Raji (cell line): ENCODE results near the gene RXRG.

Experiments
- POLR2A ChIP-seq: IDR thresholded peaks from 2 replicates; pipeline ENCODE4 v1.6.1; 2011; ENCODE audit warnings: low read depth, low read length, control low read depth; ENCODE audit not compliant: insufficient read depth

RXRG gene

DNA sequence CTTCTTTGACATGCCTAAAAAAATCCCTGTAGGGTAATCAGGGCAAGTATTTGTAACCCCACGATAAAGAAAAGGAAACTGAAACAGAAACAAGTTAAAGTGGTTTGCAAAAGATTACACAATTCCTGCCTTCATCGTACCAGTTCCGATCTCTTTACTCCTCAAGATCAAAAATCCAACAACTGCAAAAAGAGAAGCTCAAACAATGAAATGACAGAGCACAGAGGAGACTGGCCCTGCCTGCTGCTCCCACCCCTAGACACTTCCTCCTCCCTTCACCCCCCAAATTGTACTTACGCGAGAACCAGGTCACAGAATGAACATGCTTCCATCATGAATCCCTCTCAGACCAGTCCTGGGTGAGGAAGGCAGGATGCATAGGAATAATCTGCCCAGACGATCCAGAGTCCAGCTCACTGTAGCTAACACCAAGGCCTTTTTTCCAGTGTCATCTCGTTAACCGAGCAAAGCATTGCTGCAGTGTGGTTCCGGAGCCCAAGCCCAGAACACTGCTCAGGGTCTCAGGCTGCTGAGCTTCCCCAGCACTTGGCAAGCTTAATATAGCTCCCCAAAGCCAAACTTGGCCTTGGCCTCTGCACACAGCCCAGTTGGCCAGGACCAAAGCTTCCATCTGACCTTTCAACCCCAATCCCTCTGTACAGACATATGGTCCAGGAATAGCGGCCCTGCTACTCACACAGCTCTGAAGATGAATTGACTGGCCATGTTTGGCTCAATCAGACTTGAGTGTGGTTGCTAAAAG, 20.3 kb downstream of the RXRG start:
- TF ChIP-seq POLR2A, result no peak

DNA sequence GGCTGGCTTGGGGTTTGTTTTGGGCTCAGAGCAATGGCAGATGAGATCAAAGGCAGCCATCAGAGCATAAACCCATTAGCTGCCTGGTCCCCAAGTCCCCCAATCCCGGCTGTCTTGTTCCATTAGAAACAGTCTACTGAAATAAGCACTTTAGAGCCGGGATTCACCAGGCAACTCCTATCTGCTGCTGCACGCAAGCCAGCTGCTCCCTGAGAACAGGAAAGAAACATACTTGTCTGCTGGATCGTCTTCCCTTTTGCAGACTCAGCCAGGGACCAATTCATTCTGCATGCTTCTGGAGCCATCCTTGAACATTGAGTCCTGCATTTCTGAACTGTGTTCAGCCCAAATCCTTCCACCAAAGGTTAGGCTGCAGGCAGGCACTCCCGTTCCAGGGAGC, 21.8 kb downstream of the RXRG start:
- no peak for TF ChIP-seq POLR2A

DNA sequence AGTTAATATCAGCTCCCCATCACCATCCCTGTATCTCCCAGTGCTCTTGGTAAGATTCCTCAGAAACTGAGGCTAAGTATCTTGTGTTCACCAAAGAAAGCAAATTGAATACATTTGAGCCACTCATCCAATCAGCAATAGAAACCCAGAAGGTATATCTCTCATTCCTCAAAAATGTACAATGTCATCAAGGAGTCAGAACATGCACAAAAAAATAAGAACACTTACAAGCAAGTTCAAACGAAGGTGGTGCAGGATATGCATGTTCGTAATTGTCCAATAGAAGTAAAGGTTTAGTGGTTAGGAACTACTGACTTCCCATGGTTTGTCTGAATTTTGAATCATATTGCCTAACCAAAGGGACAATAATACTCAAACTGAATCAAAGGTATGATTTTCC, 24.3 kb downstream of the RXRG start:
- TF ChIP-seq POLR2A, result no peak

DNA sequence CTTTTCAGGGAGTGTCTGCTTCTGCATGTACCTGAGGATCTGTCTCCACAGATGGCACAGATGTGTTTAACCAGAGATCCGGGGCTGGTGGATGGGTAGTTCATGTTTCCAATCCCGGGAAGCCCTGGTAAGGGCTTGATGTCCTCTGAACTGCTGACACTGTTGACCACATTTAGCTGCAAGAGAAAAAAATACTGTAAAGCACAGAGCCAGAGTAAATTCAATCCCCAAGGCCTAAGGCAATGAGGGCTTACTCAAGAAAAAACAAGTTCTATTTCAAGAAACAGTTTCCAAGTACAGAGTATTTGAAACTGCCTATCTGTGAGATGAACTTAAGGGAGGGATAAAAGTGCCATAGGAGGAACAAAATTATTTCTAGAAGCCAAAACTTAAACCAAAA, 25.1 kb downstream of the RXRG start:
- no peak for TF ChIP-seq POLR2A

DNA sequence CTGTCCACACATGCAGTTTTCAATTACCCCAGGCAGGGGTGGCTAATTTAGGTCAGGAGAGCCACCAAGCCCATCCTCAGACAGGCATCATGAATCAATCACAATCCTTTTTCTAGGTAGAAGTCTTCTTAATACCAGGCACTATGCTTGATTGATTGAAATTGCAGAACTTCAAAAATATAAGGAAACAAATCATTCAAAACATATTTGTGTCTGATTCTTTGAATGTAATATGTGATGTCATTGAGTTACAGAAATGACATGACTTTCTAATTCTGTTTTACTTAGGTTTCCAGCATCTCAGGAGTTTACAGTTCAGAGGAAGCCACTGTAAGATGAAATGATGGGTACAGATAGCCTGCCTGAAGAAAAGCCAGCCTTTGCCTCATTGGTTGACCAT, 26.7 kb downstream of the RXRG start:
- no peak for TF ChIP-seq POLR2A

DNA sequence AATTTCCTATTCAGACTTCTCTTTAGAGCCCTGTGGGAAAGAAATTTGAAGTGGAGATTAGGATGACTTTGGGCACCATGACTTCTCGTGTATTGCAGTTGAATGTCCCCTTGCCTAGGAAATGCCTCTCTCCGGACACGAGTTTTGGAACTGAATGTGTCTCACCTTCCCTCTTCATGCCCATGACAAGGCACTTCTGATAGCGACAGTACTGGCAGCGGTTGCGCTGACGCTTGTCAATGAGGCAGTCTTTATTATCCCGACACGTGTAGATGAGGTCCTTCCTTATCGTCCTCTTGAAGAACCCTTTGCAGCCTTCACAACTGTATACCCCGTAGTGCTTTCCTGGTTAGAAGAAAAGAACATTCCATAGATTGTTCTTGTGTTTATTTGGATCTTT, 28.1 kb downstream of the RXRG start:
- no peak for TF ChIP-seq POLR2A

DNA sequence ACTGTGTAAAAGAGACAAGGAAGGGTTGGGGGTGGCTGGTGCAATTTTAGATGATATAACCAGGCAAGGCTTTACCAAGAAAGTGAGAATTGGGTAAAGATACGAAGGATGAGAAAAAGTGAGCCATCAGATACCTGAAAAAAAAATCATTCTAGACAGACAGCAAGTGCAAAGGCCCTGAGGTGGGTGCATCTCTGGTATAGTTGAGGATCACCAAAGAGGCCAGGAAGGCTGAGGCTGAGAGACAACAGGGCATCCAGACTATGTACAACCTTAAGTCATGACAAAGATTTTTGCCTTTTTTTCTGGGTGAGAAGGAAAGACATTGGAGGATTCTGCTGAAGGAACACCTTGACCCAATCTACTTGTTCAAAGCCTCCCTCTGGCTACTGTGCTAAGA, 29.9 kb downstream of the RXRG start:
- TF ChIP-seq POLR2A, result no peak

DNA sequence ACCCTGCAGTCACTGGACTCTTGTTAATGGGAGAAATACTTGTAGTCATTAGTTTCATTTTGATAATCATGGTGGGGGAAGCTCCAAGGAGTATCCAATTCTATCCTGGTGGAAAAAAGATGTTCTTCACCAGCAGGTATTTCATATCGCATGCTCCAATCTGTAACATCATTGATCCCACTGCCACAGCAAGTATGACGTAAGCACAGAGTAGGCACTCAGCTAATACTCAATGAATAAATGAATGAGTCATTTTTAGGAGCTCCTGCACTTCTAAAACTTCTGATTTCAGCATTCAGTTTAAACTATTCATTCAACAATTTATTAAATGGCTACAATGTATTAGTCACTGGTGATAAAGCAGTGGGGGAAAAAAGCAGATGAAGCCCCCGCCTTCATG, 30.3 kb downstream of the RXRG start:
- no peak for TF ChIP-seq POLR2A

DNA sequence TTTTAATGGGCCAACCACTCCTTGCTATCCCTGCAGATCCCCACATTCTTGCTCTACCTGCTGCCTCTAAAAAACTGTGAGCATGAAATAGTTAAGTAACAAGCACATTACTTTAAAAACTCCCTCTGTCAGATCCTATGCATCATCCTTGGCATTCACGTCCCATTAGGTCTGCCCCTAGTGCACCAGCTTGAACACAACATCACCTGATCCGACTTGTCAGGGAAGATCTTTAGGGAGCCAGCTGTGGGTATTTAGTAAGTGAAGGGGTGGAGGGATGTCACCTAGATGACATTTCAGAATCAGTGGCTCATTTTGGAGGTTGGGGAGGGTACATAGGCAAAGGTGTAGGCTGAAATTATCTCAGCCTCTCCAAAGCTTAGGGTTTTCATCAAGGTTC, 33.5 kb downstream of the RXRG start:
- TF ChIP-seq POLR2A, result no peak

DNA sequence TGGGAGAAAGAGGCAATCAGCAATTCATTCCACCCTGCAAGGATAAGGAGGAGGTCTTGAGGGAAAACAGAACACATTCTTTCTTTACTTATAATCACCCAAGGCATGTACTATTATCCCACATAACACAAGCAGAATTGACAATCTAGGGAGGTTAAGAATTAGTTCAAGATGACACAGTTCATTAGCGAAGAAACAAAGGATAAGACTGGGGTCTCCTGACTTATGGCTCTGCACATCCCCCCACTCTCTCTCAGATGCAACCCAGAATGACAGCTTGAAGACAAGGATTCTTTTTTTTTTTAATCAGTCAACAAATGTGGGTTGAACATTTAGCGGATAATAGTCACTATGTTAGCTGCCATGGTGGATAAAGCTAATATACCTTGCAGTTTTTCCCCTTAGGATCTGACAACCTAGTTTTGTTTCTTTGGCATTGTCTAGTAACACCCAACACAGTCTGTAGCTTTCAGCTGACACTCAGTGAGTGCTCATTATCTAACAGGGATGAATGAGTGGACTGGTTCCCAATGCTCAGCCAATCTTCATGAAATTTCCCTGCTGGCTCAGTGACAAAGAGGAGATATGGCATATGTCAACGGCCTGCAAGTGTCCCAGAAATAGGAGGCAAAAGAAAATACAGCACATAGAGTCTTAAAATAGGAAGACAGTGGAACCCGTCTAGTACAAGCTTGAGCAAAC, 35.1 kb downstream of the RXRG start:
- no peak for TF ChIP-seq POLR2A

DNA sequence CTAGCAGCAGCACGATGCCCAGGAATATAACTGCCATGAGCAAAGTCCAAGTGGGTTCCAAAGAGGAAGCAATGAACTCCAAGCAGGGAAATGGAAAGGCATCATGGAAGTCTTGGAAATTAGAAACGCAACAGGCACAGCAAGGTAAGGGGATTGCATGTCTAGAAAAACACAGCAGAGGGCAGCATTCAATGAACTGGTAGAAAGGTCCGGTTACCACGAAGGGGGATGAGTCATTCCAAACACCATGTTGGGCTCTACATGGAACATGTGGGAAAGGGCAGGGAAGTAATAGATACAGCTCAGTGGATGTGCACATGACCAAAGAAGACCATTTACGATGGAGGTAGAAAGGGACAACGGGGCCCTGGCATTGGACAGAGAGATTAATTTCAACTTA, 36.4 kb downstream of the RXRG start:
- no peak for TF ChIP-seq POLR2A

DNA sequence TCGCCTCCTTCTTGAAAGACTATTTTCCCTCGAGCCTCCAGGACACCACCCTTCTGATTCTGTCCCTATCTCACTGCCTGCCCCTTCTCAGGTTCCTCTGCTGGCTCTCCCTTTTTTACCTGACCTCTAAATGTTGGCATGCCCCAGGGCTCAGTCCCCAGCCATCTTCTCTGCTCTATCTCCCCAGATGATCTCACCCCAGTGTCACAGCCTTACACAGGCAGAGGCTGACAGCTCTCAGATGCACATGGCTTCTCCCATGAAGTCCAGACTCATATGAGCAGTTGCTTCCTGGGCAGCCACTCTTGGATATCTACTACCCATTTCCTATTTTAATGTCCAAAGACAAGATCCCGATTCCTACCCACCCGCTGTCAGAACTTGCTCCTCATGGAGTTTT, 37.5 kb downstream of the RXRG start:
- no peak for TF ChIP-seq POLR2A

DNA sequence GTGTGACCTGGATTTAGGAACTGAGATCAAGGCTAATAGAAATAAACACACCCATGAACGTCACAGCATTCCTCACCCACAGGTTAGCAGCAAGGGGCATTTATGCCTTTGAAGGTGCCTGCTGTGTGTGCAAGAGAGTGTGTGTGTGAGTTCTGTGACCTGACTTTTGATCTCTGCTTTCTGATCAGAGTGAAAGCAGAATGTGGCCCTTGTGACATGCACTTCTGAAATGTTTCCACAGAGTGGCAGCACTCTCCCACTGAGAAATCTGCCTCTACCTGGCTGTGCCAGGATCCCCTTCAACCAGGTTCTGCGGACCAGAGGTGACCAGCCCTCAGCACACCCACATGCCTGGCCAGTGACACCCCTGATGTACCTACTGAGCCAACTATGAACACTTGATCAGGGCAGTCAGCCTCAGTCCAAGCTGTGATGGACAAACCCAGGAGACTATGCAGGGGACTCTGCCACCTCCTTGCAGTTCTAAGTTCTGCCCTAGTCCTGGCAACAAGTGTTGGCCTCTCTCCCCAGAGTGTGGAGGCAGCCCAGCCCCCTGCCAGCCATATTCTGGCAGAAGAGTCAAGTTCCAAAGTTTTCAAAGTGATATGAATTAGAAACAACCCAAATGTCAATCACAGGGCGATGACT, 41.0 kb downstream of the RXRG start:
- TF ChIP-seq POLR2A, result no peak

DNA sequence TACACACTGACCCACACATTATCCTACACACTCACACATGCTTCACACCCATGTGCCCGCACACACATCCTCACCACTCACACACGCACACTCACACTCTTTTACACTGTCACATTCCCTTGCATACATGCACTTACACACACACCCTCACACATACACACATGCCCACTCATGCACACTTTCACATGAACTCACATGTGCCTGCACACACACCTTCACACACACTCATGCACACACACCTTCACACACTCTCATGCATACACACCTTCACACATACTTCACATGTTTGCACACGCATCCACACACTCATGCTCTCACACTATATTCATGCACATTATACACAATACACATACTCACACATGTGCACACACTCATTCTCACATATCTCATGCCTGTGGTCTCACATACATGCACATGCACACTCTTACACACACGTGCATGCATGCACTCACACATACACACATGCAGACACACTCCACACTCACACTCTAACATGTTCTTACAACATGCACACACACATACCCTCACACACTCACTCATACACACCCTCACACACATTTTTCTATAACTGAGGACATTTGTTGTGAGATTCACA, 42.3 kb downstream of the RXRG start:
- no peak for TF ChIP-seq POLR2A

DNA sequence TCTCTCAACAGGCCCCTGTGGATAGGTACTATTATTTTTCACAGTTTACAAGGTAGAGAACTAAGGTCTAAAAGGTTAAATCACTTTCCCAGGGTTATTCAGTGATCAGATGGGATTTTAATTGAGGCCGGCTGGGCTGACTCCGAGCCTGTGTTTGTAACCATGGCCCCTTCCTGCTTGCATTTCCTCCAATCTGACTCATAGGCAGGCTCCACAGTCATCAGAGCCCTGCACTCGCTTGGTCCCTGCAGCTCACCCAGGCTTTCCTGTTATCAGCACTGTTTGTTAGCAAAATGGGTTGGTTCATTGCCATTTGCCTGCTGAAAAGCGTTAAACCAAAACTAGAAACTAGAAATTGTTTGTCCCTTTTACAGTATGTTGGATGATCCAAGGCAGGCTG, 47.0 kb downstream of the RXRG start:
- no peak for TF ChIP-seq POLR2A

DNA sequence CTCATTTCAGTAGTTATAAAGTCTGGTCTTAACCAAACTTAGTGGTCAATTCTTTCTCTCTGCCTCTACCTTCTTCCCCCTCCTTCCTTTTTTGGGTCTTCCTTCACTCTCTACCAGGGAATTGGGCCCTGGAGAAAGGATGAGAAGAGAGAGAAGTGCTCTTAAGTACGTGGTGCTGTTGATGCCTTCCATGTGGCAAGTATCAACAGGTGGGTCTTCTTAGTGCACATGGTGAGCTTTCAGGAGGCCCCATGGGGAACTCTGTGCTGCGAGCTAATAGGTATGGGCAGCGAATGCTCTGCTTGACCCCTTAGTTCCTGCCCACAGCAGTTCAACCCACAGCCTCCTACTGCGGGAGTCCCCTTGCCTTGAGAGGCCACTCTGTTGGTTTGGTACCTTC, 49.0 kb downstream of the RXRG start:
- no peak for TF ChIP-seq POLR2A
